Measurements from ENCODE around the gene VSTM4.

DNA sequence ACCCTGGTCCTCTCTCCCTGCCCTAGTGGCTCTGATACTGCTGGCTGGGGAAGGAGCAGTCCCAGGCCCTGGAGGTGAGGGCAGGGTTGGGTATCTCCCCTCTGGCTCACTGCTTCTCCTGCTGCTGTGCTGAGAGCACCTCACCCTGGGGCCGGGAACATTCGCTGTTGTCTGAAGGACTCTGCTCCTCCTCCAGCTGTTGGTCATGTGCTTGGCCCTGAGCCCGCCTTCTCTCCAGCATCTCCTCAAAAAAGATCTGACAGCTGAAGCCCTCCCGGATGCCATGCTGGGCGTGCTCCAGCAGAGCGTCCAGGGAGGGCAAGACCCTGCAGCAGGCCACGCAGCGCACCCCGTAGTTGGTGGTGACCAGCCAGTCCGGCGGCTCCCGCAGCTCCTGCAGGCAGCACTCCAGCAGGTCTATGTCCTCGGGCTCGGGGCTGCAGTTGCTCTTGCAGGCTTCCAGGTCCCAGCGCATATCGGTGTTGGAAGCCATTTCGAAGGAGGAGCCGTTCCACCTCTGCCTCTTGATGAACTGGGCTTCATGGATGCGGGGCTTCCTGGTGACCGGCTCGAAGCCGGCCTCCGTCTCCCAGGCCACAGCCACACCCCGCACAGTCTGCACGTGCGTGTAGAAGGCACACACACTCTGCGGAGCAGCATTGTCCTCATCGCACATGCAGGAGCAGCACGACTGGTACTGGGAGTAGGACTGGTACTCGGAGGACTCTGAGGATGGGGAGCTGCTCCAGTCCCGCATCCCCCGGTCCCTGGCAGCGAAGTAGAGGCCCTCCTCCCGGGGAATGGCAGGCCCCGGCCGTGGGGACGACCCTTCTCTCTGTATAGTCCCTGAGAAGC is 16.4 kb upstream of the VSTM4 start:
- TF ChIP-seq, protein P1, sequence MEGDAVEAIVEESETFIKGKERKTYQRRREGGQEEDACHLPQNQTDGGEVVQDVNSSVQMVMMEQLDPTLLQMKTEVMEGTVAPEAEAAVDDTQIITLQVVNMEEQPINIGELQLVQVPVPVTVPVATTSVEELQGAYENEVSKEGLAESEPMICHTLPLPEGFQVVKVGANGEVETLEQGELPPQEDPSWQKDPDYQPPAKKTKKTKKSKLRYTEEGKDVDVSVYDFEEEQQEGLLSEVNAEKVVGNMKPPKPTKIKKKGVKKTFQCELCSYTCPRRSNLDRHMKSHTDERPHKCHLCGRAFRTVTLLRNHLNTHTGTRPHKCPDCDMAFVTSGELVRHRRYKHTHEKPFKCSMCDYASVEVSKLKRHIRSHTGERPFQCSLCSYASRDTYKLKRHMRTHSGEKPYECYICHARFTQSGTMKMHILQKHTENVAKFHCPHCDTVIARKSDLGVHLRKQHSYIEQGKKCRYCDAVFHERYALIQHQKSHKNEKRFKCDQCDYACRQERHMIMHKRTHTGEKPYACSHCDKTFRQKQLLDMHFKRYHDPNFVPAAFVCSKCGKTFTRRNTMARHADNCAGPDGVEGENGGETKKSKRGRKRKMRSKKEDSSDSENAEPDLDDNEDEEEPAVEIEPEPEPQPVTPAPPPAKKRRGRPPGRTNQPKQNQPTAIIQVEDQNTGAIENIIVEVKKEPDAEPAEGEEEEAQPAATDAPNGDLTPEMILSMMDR (conservative IDR thresholded peaks at IDR 0.05; ENCODE audit: low read length), result no peak
- TF ChIP-seq EZH2phosphoT487 (IDR thresholded peaks at IDR 0.05; ENCODE audit: borderline replicate concordance, low read depth, low read length), result no peak
